ENCODE data around the gene CCL1.

The CCL1 gene

DNA sequence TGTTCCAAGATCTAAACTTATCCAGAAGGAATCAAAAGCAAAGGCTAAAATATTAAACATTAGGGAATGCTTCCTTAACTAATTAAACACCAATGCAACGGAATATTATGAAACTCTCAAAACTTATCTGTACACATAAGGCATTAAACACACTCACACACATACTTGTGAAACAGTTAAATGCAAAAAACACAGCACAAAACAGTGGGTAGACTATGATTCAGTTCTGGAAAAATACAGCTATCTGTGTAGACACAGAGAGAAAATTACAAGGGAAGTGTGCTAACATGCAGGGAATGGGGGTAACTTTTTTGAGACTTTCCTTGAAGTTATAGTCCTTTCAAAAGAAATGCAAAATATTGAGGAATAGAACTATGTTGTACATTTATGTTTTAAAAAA lies 36.7 kb upstream of the CCL1 start:
- TF ChIP-seq ZC3H10 (CRISPR knock-in tag; IDR thresholded peaks at IDR 0.05) (no peak), TOX (CRISPR knock-in tag; IDR thresholded peaks at IDR 0.05; ENCODE audit: borderline replicate concordance) (no peak)
- no peak for ATAC-seq

- TF ChIP-seq, protein P1, sequence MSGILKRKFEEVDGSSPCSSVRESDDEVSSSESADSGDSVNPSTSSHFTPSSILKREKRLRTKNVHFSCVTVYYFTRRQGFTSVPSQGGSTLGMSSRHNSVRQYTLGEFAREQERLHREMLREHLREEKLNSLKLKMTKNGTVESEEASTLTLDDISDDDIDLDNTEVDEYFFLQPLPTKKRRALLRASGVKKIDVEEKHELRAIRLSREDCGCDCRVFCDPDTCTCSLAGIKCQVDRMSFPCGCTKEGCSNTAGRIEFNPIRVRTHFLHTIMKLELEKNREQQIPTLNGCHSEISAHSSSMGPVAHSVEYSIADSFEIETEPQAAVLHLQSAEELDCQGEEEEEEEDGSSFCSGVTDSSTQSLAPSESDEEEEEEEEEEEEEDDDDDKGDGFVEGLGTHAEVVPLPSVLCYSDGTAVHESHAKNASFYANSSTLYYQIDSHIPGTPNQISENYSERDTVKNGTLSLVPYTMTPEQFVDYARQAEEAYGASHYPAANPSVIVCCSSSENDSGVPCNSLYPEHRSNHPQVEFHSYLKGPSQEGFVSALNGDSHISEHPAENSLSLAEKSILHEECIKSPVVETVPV (CRISPR knock-in tag; IDR thresholded peaks at IDR 0.05): no peak
- no peak for TF ChIP-seq CREB5 (CRISPR knock-in tag; IDR thresholded peaks at IDR 0.05; ENCODE audit: low read depth)
- TF ChIP-seq OSR1 (CRISPR knock-in tag; IDR thresholded peaks at IDR 0.05): no peak
Observed at GRCh38 chr17:34398990-34399389, 36.0 kb upstream of the CCL1 start.

DNA sequence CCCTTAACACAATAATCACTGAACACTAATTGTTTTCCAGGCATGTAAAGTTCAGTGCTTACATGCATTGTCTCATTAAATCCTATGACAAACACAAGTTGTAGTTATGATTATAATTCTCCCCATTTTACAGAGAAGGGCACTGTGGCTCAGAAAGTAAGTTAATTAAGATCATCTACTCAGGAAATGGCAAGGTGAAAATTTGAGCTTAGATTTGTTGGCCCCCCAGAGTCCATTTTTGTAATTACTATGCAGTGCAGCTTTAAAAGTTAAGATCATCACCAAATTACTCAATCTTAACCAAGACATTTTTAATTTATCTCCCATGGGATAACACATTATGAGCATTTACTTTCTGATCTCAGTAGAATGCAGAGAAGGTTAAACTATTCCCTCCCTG lies 34.2 kb upstream of the CCL1 start:
- TF ChIP-seq ESRRG (CRISPR knock-in tag; IDR thresholded peaks at IDR 0.05) (no peak), ZC3H10 (CRISPR knock-in tag; IDR thresholded peaks at IDR 0.05) (no peak), ISL1 (CRISPR knock-in tag; IDR thresholded peaks at IDR 0.05) (no peak), PATZ1 (CRISPR knock-in tag; IDR thresholded peaks at IDR 0.05; ENCODE audit: borderline replicate concordance) (no peak), ZNF565 (CRISPR knock-in tag; conservative IDR thresholded peaks at IDR 0.05; ENCODE audit: low read depth) (no peak), PPARA (CRISPR knock-in tag; IDR thresholded peaks at IDR 0.05; ENCODE audit: borderline replicate concordance) (no peak), TOX (CRISPR knock-in tag; IDR thresholded peaks at IDR 0.05; ENCODE audit: borderline replicate concordance) (no peak), OSR1 (CRISPR knock-in tag; IDR thresholded peaks at IDR 0.05) (no peak), ZFP3 (CRISPR knock-in tag; IDR thresholded peaks at IDR 0.05) (no peak), TCF4 (CRISPR knock-in tag; IDR thresholded peaks at IDR 0.05; ENCODE audit: borderline replicate concordance) (no peak), CSDC2 (CRISPR knock-in tag; IDR thresholded peaks at IDR 0.05) (no peak), ZFP30 (CRISPR knock-in tag; IDR thresholded peaks at IDR 0.05) (no peak), TSHZ2 (CRISPR knock-in tag; IDR thresholded peaks at IDR 0.05) (no peak)
- TF ChIP-seq, protein P2, sequence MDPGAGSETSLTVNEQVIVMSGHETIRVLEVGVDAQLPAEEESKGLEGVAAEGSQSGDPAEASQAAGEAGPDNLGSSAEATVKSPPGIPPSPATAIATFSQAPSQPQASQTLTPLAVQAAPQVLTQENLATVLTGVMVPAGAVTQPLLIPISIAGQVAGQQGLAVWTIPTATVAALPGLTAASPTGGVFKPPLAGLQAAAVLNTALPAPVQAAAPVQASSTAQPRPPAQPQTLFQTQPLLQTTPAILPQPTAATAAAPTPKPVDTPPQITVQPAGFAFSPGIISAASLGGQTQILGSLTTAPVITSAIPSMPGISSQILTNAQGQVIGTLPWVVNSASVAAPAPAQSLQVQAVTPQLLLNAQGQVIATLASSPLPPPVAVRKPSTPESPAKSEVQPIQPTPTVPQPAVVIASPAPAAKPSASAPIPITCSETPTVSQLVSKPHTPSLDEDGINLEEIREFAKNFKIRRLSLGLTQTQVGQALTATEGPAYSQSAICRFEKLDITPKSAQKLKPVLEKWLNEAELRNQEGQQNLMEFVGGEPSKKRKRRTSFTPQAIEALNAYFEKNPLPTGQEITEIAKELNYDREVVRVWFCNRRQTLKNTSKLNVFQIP (CRISPR knock-in tag; IDR thresholded peaks at IDR 0.05; ENCODE audit: borderline replicate concordance, low read depth): no peak
- TF ChIP-seq, protein P1 (CRISPR knock-in tag; IDR thresholded peaks at IDR 0.05): no peak
- no peak for ATAC-seq

More at GRCh38 chr17:34398990-34399389, 36.0 kb upstream of the CCL1 start:
- no peak for ATAC-seq

DNA sequence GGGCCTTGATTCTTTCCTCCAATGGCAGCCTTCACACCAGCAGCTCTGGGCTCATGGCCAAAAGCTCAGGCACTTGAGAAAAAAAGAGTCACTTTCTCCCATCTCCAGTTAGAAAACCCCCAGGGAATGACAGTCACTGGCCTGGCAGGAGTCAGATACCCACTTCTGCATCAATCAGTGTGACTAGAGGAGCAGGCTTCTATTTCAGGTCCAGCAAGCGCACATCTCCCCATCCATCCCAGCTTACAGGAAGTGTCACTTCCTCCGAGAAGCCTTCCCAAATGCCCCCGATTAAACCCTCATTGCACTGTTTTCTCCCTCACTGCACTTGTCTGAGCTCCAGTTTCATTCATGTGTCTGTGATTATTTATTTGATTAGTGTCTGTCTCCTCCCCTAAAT lies 30.4 kb upstream of the CCL1 start:
- no peak for ATAC-seq
- TF ChIP-seq ESRRG (CRISPR knock-in tag; IDR thresholded peaks at IDR 0.05) (no peak), ZC3H10 (CRISPR knock-in tag; IDR thresholded peaks at IDR 0.05) (no peak), OSR1 (CRISPR knock-in tag; IDR thresholded peaks at IDR 0.05) (no peak), TCF4 (CRISPR knock-in tag; IDR thresholded peaks at IDR 0.05; ENCODE audit: borderline replicate concordance) (no peak), ZFP3 (CRISPR knock-in tag; IDR thresholded peaks at IDR 0.05) (no peak), RARB (CRISPR knock-in tag; IDR thresholded peaks at IDR 0.05) (no peak), TSHZ2 (CRISPR knock-in tag; IDR thresholded peaks at IDR 0.05) (no peak), BACH2 (CRISPR knock-in tag; IDR thresholded peaks at IDR 0.05; ENCODE audit: borderline replicate concordance) (no peak), ZFP30 (CRISPR knock-in tag; IDR thresholded peaks at IDR 0.05) (no peak)
- TF ChIP-seq, protein P2 (CRISPR knock-in tag; IDR thresholded peaks at IDR 0.05; ENCODE audit: borderline replicate concordance, low read depth): no peak

Data from SK-N-SH treated with all-trans-retinoic acid at 6 μM for 48 hours (cell line).